Measurements from ENCODE around the gene METTL27.
A peak's percentile ranks its signal among the peaks of the same experiment; 100 is the strongest.
"Not testable (repeated sequence)": the region's sequence is repeated elsewhere in the genome, so short reads cannot be mapped to it uniquely, and the experiment has no call there.

The METTL27 gene

DNA sequence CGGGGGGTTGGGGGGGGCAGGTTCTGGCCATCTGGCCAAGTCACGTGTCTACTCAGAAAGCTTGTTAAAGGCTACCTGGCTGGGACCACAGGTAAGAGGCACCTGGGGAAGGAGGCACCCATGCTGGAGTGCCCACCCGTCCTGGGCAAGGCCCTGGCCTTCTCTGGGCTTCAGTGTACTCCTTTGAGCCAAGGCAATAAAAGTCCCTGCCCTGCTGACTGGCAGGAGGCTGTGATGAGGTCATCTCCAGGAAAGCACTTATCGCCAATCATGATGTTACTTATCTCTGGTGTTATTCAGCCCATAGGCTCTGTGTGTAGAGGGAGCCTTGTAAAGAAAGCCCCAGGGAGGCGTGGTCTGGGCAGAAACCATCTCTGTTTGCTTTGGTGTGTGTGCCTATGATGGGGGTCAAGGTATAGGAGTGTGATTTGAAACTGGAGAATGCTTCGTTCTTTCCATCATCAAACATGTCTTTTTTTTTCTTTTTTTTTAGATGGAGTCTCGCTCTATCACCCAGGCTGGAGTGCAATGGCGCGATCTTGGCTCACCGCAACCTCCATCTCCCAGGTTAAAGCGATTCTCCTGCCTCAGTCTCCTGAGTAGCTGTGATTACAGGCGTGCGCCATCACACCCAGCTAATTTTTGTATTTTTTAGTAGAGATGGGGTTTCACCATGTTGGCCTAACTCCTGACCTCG is 14.1 kb downstream of the METTL27 start:
- Mint-ChIP-seq H3K27ac (peak overlapping the region in 1 of 2 donors; percentile 12), H3K9me3 (no peaks in the 10 kb centered on the region), H3K27me3 (peaks cover 46 to 58% of the 10 kb centered on the region in 2 donors), H3K4me3 (peak overlapping the region in 1 of 2 donors; percentile 38), H3K4me1 (ENCODE audit: low read depth in 2 of 2) (peaks cover 24% of the 10 kb centered on the region in 2 donors), H3K36me3 (ENCODE audit: insufficient read depth) (no peaks in the 10 kb centered on the region)
- ATAC-seq (replicated peaks): peak; percentile 46
- no peak for DNase-seq

DNA sequence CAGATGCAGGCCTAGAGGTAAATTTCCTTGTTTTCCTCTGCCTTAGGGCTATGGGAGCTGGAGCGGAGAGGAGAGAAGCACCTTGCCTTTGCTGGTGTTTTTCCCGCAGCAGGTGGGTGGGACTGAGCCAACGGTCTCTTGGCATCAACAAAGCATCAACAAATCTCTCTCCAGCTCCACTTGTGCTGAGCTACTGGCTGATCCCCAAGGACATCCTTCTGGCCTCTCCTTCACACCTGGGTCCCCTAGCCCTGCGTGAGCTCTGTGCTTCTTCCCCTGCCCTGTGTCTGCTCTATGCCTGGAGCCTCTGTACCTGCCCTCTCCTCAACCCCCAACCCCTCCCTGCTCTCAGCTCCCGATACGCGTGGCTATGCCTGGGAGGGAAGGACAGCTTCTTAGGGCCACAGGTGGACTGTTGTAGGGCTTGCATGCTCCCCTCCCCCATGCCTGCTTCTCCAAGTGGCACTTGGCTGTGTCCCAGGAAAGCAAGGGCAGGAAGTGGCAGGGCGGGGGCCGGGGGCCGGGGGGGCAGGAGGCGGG is 14.7 kb downstream of the METTL27 start:
- peaks cover 51 to 64% of the 10 kb centered on the region in 2 donors for H3K27me3 Mint-ChIP-seq
- peak overlapping the region; percentile 15 to 74 for H3K27ac Mint-ChIP-seq
- H3K9me3 Mint-ChIP-seq: no peaks in the 10 kb centered on the region
- no peaks in the 10 kb centered on the region for H3K36me3 Mint-ChIP-seq (ENCODE audit: insufficient read depth)
- DNase-seq: no peak
- peak overlapping the region in 1 of 2 donors; percentile 38 for H3K4me3 Mint-ChIP-seq
- peaks cover 24% of the 10 kb centered on the region in 2 donors for H3K4me1 Mint-ChIP-seq (ENCODE audit: low read depth in 2 of 2)
- no peak for ATAC-seq (replicated peaks)

DNA sequence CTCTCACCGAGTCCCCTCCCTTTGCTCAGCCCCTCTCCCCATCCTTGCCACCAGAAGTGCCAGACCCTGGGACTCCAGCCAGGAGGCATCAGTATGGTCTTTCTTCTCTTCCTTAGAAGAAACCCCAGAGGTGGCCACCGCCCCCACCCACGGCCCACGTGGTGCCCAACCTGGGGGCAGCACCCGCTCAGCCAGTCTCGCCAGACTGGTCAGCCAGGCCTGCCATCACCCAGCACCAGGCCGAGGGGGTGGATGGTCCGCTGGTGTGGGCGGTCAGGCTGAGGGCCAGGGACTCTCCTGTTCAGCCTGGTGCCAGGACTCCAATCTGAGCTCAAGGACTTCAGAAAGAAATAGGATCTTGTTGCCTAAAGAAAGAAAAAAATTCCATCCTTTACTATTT is 17.3 kb downstream of the METTL27 start:
- DNase-seq (no peak), ATAC-seq (replicated peaks) (no peak)
- Mint-ChIP-seq H3K4me3 (no peak overlapping the region), H3K4me1 (ENCODE audit: low read depth in 2 of 2) (peaks cover 24% of the 10 kb centered on the region in 2 donors), H3K27me3 (peaks cover 55 to 73% of the 10 kb centered on the region in 2 donors), H3K36me3 (ENCODE audit: insufficient read depth) (no peaks in the 10 kb centered on the region), H3K27ac (peak overlapping the region in 1 of 2 donors; percentile 30), H3K9me3 (no peaks in the 10 kb centered on the region)

DNA sequence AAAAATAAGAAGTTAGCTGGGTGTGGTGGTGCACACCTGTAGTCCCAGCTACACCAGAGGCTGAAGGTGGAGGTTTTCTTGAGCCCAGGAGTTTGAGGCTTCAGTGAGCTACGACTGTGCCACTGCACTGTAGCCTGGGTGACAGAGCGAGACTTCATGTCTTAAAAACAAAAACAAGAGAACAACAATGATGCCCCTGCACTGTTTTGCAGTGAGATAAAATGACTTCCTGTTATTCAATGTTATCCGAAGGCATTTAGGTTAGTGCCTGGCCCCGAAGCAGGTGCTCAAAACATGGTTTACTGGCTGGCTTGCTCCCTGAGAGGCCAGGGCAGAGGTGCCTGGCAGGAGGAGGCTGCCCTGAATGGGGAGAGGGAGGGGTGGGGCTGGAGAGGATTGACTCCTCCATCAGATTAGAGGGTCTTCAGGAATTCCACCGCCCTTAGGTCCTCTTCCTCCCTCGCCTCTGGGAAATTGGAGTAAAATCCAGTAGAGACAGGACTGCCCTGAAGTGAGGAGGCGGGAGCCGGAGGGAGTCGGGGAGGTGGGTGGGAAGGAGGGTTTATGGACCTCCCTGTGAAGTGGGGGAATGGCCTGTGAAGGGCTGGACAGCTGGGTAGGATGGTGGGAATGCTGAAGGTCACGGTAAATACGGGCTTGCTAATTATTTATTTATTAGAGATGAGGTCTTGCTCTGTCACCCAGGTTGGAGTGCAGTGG is 18.3 kb downstream of the METTL27 start:
- Mint-ChIP-seq H3K36me3 (ENCODE audit: insufficient read depth) (no peaks in the 10 kb centered on the region), H3K4me3 (no peak overlapping the region), H3K9me3 (no peaks in the 10 kb centered on the region), H3K4me1 (ENCODE audit: low read depth in 2 of 2) (peaks cover 23% of the 10 kb centered on the region in 2 donors), H3K27ac (no peak overlapping the region), H3K27me3 (peaks cover 51 to 70% of the 10 kb centered on the region in 2 donors)
- DNase-seq: no peak
- ATAC-seq (replicated peaks): no peak

DNA sequence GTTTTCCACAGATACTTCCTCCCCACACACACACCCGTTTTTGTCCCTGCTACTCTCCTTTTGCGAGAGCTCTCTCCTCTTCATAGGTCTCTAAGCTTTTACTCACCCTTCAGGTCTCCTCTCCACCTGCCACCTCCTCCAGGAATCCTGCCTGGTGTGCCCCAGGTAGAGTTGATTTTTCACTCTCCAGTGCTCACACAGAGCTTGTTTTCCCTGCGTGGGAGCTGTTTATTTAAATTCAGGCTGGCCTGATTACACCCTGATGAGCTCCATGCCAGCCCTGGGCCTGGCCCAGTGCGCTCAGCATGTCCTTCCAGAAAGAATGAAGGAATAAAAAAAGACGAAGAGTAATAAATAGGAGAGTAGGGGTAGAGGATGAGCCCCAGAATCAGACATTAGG is 19.1 kb downstream of the METTL27 start:
- no peak for ATAC-seq (replicated peaks)
- Mint-ChIP-seq H3K4me3 (no peak overlapping the region), H3K4me1 (ENCODE audit: low read depth in 2 of 2) (peaks cover 16 to 18% of the 10 kb centered on the region in 2 donors), H3K27ac (no peak overlapping the region), H3K27me3 (peaks cover 44 to 65% of the 10 kb centered on the region in 2 donors), H3K9me3 (no peaks in the 10 kb centered on the region), H3K36me3 (ENCODE audit: insufficient read depth) (no peaks in the 10 kb centered on the region)
- no peak for DNase-seq

DNA sequence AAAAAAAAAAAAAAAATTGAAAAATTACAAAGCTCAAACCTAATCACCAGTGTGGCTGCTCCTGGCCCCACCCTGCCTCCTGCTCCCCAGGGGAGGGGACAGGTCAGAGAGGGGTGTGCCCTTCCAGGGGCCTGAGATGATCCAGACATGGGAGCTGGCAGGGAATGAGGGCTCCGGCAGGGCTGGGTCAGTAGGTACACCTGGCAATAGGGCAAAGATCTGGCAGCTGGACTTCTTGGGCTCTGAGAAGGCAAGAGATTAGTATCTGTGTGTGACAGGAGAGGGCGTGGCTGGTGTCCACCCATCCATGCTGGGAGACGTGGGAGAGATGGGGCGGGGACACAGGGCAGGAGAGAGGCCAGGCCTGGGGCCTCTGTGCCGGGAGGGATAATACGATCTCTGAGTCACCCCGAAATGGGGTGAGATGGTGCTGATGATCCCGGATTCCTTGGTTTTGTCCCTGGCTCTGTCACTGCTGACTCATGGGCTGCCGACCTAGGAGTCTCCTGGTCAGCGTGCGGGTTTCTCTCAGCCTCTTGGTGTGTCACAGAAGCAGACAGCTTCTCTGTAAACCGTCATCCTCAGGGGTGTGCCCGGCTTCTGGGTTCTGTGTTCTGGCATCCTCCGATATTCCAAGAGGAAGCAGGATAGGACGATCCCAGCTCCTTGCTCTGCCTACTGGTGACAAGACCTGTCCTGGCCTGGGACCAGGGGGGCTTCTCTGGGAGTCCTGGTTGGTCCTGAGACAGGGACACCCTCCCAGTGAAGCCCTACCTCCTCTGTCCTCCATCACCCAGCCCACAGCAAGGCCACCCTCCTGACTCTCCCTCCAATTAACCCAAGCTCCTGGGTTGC is 19.8 kb downstream of the METTL27 start:
- DNase-seq: no peak
- H3K36me3 Mint-ChIP-seq (ENCODE audit: insufficient read depth): no peaks in the 10 kb centered on the region
- ATAC-seq (replicated peaks): no peak
- H3K4me1 Mint-ChIP-seq (ENCODE audit: low read depth in 2 of 2): peaks cover 11 to 12% of the 10 kb centered on the region in 2 donors
- no peaks in the 10 kb centered on the region for H3K9me3 Mint-ChIP-seq
- H3K27me3 Mint-ChIP-seq: peaks cover 41 to 70% of the 10 kb centered on the region in 2 donors
- no peak overlapping the region for H3K4me3 Mint-ChIP-seq
- no peak overlapping the region for H3K27ac Mint-ChIP-seq

DNA sequence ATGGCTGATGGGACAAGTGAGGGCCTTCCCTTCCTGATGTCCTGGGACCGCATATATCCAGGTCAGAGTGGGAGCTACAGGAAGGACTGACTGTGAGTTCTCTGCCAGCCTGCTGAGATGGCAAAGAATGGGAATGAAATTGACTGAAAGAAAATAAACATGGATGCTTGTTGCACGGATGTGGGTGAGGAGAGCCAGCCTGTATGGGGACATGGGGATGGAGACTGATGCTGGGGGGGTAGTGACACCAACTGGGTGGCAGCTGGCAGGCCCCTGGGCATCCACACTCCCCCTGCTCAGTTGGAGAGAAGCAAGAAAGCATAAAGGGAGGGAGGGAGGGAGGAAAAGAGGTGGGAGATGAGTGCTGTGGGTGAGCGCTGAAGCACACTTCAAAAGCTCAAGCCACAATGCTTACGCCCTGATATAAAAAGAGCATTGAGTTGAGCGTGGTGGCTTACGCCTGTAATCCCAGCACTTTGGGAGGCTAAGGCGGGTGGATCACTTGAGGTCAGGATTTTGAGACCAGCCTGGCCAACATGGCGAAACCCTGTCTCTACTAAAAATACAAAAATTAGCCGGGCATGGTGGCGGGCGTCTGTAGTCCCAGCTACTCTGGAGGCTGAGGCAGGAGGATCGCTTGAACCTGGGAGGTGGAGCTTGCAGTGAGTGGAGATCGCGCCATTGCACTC is 20.6 kb downstream of the METTL27 start:
- not testable (repeated sequence) for H3K9me3 Mint-ChIP-seq; DNase-seq; H3K36me3 Mint-ChIP-seq (ENCODE audit: insufficient read depth); ATAC-seq (replicated peaks); H3K4me3 Mint-ChIP-seq; H3K27ac Mint-ChIP-seq; H3K4me1 Mint-ChIP-seq (ENCODE audit: low read depth in 2 of 2)
- H3K27me3 Mint-ChIP-seq: peaks cover 43 to 70% of the 10 kb centered on the region in 2 donors

DNA sequence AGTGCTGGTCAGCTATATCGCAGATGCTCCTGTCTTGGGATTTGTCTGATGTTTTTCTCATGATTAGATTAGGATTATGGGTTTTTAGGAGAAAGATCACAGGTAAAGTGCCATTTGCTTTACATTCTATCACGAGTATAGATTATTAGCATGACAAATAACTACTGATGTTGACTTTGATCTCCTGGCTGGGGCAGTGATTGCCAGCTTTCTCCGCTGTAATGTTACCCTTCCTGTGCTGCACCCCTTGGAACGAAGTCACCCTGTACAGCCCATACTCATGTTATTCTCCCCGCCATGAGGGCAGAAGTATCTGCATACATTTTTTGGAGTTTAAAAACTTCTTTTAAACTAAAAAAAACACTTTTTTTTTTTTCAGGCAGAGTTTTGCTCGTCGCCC is 22.3 kb downstream of the METTL27 start:
- peaks cover 41 to 70% of the 10 kb centered on the region in 2 donors for H3K27me3 Mint-ChIP-seq
- H3K9me3 Mint-ChIP-seq: no peaks in the 10 kb centered on the region
- no peaks in the 10 kb centered on the region for H3K4me1 Mint-ChIP-seq (ENCODE audit: low read depth in 2 of 2)

DNA sequence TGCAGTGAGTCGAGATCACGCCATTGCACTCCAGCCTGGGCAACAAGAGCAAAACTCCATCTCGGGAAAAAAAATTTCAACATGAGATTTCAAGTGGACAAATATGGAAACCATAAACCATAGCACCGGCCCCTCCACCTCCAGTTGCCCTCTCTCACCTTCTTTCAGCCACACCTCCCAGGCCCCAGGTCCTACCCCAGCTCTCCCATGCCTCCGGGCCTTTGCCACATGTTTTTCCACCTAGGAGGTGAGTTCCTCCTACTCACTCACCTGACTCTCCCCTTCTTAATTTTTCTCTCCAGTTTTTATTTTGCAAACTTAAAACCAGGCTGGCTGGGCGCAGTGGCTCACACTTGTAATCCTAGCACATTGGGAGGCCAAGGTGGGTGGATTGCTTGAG is 25.2 kb downstream of the METTL27 start:
- DNase-seq: no peak
- Mint-ChIP-seq H3K27me3 (peaks cover 32 to 70% of the 10 kb centered on the region in 2 donors), H3K4me1 (ENCODE audit: low read depth in 2 of 2) (no peaks in the 10 kb centered on the region), H3K4me3 (no peak overlapping the region), H3K27ac (no peak overlapping the region), H3K9me3 (no peaks in the 10 kb centered on the region), H3K36me3 (ENCODE audit: insufficient read depth) (no peaks in the 10 kb centered on the region)
- no peak for ATAC-seq (replicated peaks)

More for the DNA sequence above, 22.3 kb downstream of the METTL27 start:
- Mint-ChIP-seq H3K4me3 (no peak overlapping the region), H3K27ac (no peak overlapping the region), H3K36me3 (ENCODE audit: insufficient read depth) (no peaks in the 10 kb centered on the region)
- ATAC-seq (replicated peaks): no peak
- no peak for DNase-seq

DNA sequence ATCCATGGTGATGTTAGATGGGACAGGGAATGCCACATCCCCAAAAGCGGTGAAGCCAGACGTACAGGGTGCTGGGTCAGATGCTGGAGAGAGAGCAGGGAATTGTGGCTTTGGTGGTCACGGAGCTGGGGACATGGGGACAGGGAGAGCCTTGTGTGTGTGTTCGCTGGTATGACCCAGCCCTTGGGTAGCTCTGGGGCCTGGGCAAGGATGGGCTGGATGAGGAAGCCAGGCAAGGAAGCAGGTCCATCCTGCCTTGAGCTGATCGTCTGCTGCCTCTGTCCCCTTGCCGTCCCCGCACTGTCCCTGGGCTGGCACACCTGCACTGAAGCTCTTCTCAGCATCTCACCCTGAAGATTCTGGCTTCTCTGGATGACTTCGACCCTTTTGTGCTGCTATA is 26.9 kb downstream of the METTL27 start:
- H3K4me3 Mint-ChIP-seq: no peak overlapping the region
- DNase-seq: no peak
- no peak overlapping the region for H3K27ac Mint-ChIP-seq

DNA sequence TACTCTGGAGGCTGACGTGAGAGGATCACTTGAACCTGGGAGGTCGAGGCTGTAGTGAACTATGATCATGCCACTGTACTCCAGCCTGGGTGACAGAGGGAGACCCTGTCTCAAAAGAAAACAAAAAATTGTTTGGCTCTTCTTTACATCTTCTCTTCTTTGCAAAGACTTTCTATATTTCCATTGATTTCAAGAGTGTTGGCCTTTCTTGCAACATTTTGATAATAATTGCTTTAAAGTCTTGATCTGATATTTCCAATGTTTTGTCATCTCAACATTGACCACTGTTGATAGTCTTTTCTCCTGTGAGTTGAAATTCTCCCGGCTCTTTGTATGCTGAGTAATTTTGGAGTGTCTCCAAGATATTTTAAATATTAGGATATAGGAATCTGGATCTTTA is 29.3 kb downstream of the METTL27 start:
- Mint-ChIP-seq H3K36me3 (ENCODE audit: insufficient read depth) (no peaks in the 10 kb centered on the region), H3K9me3 (no peaks in the 10 kb centered on the region), H3K27me3 (peaks cover 28 to 55% of the 10 kb centered on the region in 2 donors), H3K4me3 (no peak overlapping the region), H3K27ac (no peak overlapping the region), H3K4me1 (ENCODE audit: low read depth in 2 of 2) (no peaks in the 10 kb centered on the region)
- DNase-seq (no peak), ATAC-seq (replicated peaks) (no peak)

More for the DNA sequence above, 26.9 kb downstream of the METTL27 start:
- Mint-ChIP-seq H3K9me3 (no peaks in the 10 kb centered on the region), H3K27me3 (peaks cover 34 to 69% of the 10 kb centered on the region in 2 donors), H3K36me3 (ENCODE audit: insufficient read depth) (no peaks in the 10 kb centered on the region), H3K4me1 (ENCODE audit: low read depth in 2 of 2) (no peaks in the 10 kb centered on the region)
- no peak for ATAC-seq (replicated peaks)

DNA sequence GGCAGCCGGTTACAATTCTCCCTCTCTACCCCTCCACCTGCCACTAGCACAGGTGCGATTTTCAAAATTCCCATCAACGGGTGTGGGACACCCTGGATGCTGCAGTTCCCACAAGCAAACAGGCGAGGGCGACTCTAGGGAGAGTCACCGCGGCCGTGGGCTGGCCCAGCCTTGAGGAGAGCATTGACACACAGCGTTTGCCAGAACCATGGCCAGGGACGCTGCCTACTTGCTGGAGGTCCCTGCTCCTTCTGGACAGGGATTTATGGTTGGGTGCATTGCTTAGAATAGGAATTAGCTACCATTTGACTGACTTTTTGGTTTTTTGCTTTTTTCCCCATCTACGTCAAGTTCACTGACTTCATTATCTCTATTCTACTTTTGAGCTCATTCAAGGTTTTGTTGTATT is 30.6 kb downstream of the METTL27 start:
- H3K36me3 Mint-ChIP-seq (ENCODE audit: insufficient read depth): no peaks in the 10 kb centered on the region
- H3K27me3 Mint-ChIP-seq: peaks cover 22 to 43% of the 10 kb centered on the region in 2 donors
- H3K27ac Mint-ChIP-seq: no peak overlapping the region
- no peaks in the 10 kb centered on the region for H3K9me3 Mint-ChIP-seq
- no peak overlapping the region for H3K4me3 Mint-ChIP-seq
- no peaks in the 10 kb centered on the region for H3K4me1 Mint-ChIP-seq (ENCODE audit: low read depth in 2 of 2)
- ATAC-seq (replicated peaks): peak; percentile 70
- peak; percentile 23 to 27 (median 24) for DNase-seq

DNA sequence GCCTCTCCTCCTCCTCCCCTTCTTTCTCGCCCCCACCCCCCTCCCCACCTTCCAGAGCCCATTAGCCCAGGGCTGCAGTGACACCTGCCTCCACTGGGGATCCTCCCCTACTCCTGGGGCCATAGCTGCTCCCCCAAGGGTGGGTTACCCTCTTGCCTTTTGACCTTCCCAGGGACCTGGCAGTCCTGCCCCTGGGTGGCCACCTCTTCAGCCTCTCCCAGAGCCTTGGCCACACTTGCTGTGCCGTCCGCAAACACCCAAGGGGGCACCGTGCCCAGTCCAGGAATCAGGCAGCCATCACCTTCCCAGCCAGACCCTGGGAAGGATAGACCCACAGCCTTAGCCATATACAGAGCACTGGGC is 31.3 kb downstream of the METTL27 start:
- no peaks in the 10 kb centered on the region for H3K36me3 Mint-ChIP-seq (ENCODE audit: insufficient read depth)
- no peaks in the 10 kb centered on the region for H3K4me1 Mint-ChIP-seq (ENCODE audit: low read depth in 2 of 2)
- H3K27me3 Mint-ChIP-seq: peaks cover 22 to 35% of the 10 kb centered on the region in 2 donors
- no peak for DNase-seq
- no peak overlapping the region for H3K27ac Mint-ChIP-seq
- H3K4me3 Mint-ChIP-seq: no peak overlapping the region
- no peaks in the 10 kb centered on the region for H3K9me3 Mint-ChIP-seq
- ATAC-seq (replicated peaks): no peak

All from effector memory CD8-positive, alpha-beta T cell (primary cell).